ENCODE results near the gene EIF5AL1.

DNA sequence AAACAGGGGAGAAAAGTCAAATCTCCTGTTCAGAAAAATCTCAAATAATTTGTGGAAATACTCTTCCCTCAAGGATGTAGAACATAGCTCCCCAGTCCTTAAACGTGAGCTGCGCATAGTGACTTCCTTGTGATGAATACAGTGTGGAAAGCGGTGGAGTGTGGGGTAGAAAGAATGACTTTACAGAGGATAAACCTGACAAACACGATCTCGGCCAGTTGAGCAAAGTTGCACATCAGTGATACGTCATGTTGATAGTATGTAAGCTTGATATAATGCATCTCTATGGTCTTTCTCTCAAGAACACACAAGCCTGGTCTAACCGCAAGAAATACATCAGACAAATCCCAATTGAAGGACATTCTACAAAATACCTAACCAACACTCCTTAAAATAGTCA lies 34.9 kb upstream of the EIF5AL1 start:
- no peak for TF ChIP-seq EZH2 (IDR thresholded peaks at IDR 0.05)
- TF ChIP-seq POLR2AphosphoS5 (IDR thresholded peaks at IDR 0.05; ENCODE audit: borderline replicate concordance, low read depth, low read length): no peak

Measured in SK-N-MC (cell line).